Endodermal cell (in vitro differentiated cells): ENCODE data around the gene AHSA1. TPM values are rescaled to one million over a fixed set of nuclear protein-coding genes. Genes with fewer than 3 reads are reported as not detected.

Experiments
- DNase-seq: peaks from one replicate; pipeline ENCODE4 v3.0.0-alpha.2; 2017
- H3K27ac ChIP-seq: 2 replicates; pipeline ENCODE4 v1.5.1; 2013; ENCODE audit warnings: mild to moderate bottlenecking, low read depth, low read length, moderate library complexity
- H3K27me3 ChIP-seq: 2 replicates; pipeline ENCODE4 v1.6.1; 2013; ENCODE audit warnings: mild to moderate bottlenecking, low read length, moderate library complexity; ENCODE audit not compliant: insufficient read depth, control insufficient read depth, poor library complexity, severe bottlenecking
- H3K36me3 ChIP-seq: 2 replicates; pipeline ENCODE4 v1.7.0; 2013; ENCODE audit warnings: mild to moderate bottlenecking, low read length, moderate library complexity; ENCODE audit not compliant: control insufficient read depth, insufficient read depth
- H3K4me1 ChIP-seq: one replicate; pipeline ENCODE4 v1.7.0; 2013; ENCODE audit warnings: low read length; ENCODE audit not compliant: control insufficient read depth, insufficient read depth
- H3K4me3 ChIP-seq: 2 replicates; pipeline ENCODE4 v1.5.1; 2013; ENCODE audit warnings: mild to moderate bottlenecking, low read length, moderate library complexity
- H3K9ac ChIP-seq: 2 replicates; pipeline ENCODE4 v1.6.1; 2013; ENCODE audit warnings: mild to moderate bottlenecking, low read length, moderate library complexity; ENCODE audit not compliant: poor library complexity, severe bottlenecking; ENCODE audit errors: extremely low read depth
- H3K9me3 ChIP-seq: 2 replicates; pipeline ENCODE4 v1.6.1; 2013; ENCODE audit warnings: mild to moderate bottlenecking, low read length, moderate library complexity; ENCODE audit not compliant: control insufficient read depth
- H3K27ac Mint-ChIP-seq: 2 replicates; pipeline ENCODE4 v1.8.0; 2020; ENCODE audit warnings: mixed read lengths
- H3K27me3 Mint-ChIP-seq: 2 replicates; pipeline ENCODE4 v1.8.0; 2021; ENCODE audit warnings: mild to moderate bottlenecking, mixed read lengths; ENCODE audit not compliant: insufficient read depth
- H3K36me3 Mint-ChIP-seq: 2 replicates; pipeline ENCODE4 v1.8.0; 2020; ENCODE audit warnings: low read depth, mixed read lengths
- H3K4me1 Mint-ChIP-seq: 2 replicates; pipeline ENCODE4 v1.8.0; 2020; ENCODE audit warnings: mixed read lengths
- H3K4me3 Mint-ChIP-seq: 2 replicates; pipeline ENCODE4 v1.8.0; 2020; ENCODE audit warnings: mild to moderate bottlenecking, moderate library complexity, mixed read lengths
- H3K9me3 Mint-ChIP-seq: 2 replicates; pipeline ENCODE4 v1.8.0; 2020; ENCODE audit warnings: mild to moderate bottlenecking, mixed read lengths
- WGBS, 2 experiments: methylation state at CpG; one replicate each; pipeline versions ENCODE4 v1.1.5 to v1.1.7; 2013; ENCODE audit warnings: missing lambda C conversion rate in 2 of 2, mixed read lengths in 1 of 2; ENCODE audit not compliant: insufficient coverage in 1 of 2, insufficient read length in 1 of 2; 5-methylcytosine and 5-hydroxymethylcytosine counted together
- total RNA-seq, 2 donors: library from RNA; stranded (reverse); fragmentation: NEBNext Ultra II Directional in 1 of 2; extraction: Animal tissue kit (Norgen Biotek cat#: 25700) in 1 of 2; gene quantifications; 2 replicates in 1 of 2; 3 replicates in 1 of 2; pipeline ENCODE4 v1.2.1, GENCODE V29; 2021
- TF ChIP-seq, protein P1 (sequence below): fragments of 200-600 bp; sonication (generic); conservative IDR thresholded peaks from 2 replicates; pipeline ENCODE4 v1.5.0; 2021; ENCODE audit warnings: antibody characterized with exemption, mild to moderate bottlenecking

The AHSA1 gene
- total RNA-seq, 2 donors from 2014 or later, result 151 to 178 TPM

DNA sequence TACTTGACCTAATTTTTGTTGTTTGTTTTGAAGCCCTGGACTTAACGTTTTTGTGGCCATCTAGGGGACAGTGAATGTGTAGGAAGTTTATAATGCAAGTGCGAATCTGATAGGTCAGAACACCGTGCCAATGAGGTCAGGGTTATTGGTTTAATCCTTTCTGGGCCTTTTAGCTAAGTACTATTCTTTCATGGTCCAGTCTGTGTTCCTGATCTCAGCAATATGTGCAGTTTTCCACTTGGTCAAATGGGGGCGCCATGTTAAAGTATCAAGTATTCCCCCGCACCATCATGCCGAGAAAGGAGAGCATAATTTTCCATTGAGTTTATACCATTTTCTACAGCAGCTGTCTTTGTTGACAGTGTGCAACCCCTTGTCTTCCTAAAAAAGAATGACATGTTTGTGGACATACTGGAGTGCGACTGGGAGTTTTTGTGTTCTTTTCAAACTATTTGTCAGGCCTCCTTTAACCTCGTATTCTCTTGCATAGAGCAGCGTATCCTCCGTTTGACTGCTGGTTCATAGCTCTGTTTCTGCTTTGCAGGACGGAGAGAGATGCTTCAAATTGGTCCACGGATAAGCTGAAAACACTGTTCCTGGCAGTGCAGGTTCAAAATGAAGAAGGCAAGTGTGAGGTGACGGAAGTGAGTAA is 1.3 kb downstream of the AHSA1 start:
- Histone ChIP-seq H3K9ac (peak overlapping the region; percentile 67), H3K4me3 (peak overlapping the region; percentile 97), H3K4me1 (peaks cover 9% of the 10 kb centered on the region), H3K27me3 (no peaks in the 10 kb centered on the region), H3K36me3 (peaks cover 40% of the 10 kb centered on the region), H3K9me3 (no peaks in the 10 kb centered on the region), H3K27ac (no peak overlapping the region)
- H3K9me3 Mint-ChIP-seq, result no peaks in the 10 kb centered on the region
- H3K27ac Mint-ChIP-seq, result peak overlapping the region; percentile 99
- H3K4me1 Mint-ChIP-seq, result peaks cover 23% of the 10 kb centered on the region
- H3K36me3 Mint-ChIP-seq, result peaks cover 40% of the 10 kb centered on the region
- no peaks in the 10 kb centered on the region for H3K27me3 Mint-ChIP-seq
- peak; percentile 88 for DNase-seq
- TF ChIP-seq, protein P1, sequence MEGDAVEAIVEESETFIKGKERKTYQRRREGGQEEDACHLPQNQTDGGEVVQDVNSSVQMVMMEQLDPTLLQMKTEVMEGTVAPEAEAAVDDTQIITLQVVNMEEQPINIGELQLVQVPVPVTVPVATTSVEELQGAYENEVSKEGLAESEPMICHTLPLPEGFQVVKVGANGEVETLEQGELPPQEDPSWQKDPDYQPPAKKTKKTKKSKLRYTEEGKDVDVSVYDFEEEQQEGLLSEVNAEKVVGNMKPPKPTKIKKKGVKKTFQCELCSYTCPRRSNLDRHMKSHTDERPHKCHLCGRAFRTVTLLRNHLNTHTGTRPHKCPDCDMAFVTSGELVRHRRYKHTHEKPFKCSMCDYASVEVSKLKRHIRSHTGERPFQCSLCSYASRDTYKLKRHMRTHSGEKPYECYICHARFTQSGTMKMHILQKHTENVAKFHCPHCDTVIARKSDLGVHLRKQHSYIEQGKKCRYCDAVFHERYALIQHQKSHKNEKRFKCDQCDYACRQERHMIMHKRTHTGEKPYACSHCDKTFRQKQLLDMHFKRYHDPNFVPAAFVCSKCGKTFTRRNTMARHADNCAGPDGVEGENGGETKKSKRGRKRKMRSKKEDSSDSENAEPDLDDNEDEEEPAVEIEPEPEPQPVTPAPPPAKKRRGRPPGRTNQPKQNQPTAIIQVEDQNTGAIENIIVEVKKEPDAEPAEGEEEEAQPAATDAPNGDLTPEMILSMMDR, result peak; percentile 84
- 55 to 64% methylated on average over 10 to 13 of the region's 13 CpGs for WGBS, 2 experiments
- peak overlapping the region; percentile 94 for H3K4me3 Mint-ChIP-seq

DNA sequence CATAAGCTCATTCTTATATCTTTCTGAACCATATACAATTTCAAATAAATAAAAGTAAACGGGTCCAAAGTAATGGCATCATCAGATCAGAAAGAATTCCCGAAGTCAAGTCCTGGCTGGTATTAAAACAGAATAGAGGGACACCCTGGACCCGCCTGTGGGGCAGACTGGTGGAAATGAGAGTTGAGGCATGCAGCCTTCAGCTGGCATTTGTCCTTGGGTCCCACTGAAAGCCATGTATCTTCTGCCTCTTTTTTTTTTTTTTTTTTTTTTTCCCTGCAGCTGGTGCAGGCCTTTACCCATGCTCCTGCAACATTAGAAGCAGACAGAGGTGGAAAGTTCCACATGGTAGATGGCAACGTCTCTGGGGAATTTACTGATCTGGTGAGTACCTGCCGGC is 9.9 kb downstream of the AHSA1 start:
- Mint-ChIP-seq H3K27ac (no peak overlapping the region), H3K4me3 (no peak overlapping the region), H3K4me1 (peaks cover 7% of the 10 kb centered on the region), H3K27me3 (no peaks in the 10 kb centered on the region), H3K36me3 (peaks cover 59% of the 10 kb centered on the region), H3K9me3 (no peaks in the 10 kb centered on the region)
- Histone ChIP-seq H3K27ac (no peak overlapping the region), H3K9me3 (no peaks in the 10 kb centered on the region), H3K9ac (no peak overlapping the region), H3K36me3 (peaks cover 62% of the 10 kb centered on the region), H3K27me3 (no peaks in the 10 kb centered on the region), H3K4me1 (no peaks in the 10 kb centered on the region), H3K4me3 (no peak overlapping the region)
- TF ChIP-seq, protein P1, result no peak
- no peak for DNase-seq
- WGBS, 2 experiments, result 94 to 96% methylated on average over 4 to 5 of the region's 5 CpGs

DNA sequence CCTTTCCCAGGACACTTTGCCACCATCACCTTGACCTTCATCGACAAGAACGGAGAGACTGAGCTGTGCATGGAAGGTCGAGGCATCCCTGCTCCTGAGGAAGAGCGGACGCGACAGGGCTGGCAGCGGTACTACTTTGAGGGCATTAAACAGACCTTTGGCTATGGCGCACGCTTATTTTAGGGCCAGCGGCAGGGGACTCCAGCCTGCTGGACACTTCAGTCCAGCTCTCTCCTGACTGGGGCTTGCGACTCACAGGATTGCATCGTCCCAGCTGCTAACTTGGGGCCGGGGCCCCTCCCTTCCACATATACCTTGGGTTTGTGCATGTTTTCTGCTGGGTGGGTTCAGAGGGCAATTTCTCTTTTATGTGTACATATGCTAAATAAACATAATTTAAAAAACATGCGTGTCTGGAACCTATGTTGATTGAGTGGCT is 11.2 kb downstream of the AHSA1 start:
- Histone ChIP-seq H3K27me3 (no peaks in the 10 kb centered on the region), H3K4me1 (no peaks in the 10 kb centered on the region), H3K9ac (no peak overlapping the region), H3K4me3 (no peak overlapping the region), H3K27ac (no peak overlapping the region), H3K36me3 (peaks cover 52% of the 10 kb centered on the region), H3K9me3 (no peaks in the 10 kb centered on the region)
- Mint-ChIP-seq H3K27me3 (no peaks in the 10 kb centered on the region), H3K4me1 (peaks cover 7% of the 10 kb centered on the region), H3K36me3 (peaks cover 49% of the 10 kb centered on the region), H3K4me3 (no peak overlapping the region), H3K27ac (peak overlapping the region; percentile 57), H3K9me3 (no peaks in the 10 kb centered on the region)
- WGBS, 2 experiments, result 91 to 94% methylated on average over 8 to 14 of the region's 14 CpGs
- TF ChIP-seq, protein P1, result no peak
- DNase-seq, result no peak
